Activated CD8-positive, alpha-beta memory T cell treated with anti-CD3 and anti-CD28 coated beads, Interleukin-2, amount 10 ng/mL, durations not matched to agents 7 days and 5 days (primary cell): ENCODE measurements around the gene PARP9. TPM values are rescaled to one million over a fixed set of nuclear protein-coding genes. Genes with fewer than 3 reads are reported as not detected.
A peak's percentile ranks its signal among the peaks of the same experiment; 100 is the strongest.
"Not testable (repeated sequence)": the region's sequence is repeated elsewhere in the genome, so short reads cannot be mapped to it uniquely, and the experiment has no call there.

Experiments used
- ATAC-seq: fragments of 150-1000 bp; cut with Tn5 transposase; one replicate; pipeline ENCODE4 v1.10.0; 2021; ENCODE audit warnings: moderate library complexity
- CTCF ChIA-PET: fragments of 350-600 bp; sonication (Branson Sonifier 250); formaldehyde crosslinking; loops from one replicate; lab custom pipeline; 2021; ENCODE audit warnings: antibody characterized with exemption; lab: Charles Lee
- DNase-seq: peaks from one replicate; pipeline ENCODE4 v3.0.0-alpha.2; 2020
- H3K27ac Mint-ChIP-seq: one replicate; pipeline ENCODE4 v1.8.0; 2021; ENCODE audit warnings: mild to moderate bottlenecking, mixed read lengths
- H3K27me3 Mint-ChIP-seq: one replicate; pipeline ENCODE4 v1.8.0; 2021; ENCODE audit warnings: mixed read lengths
- H3K36me3 Mint-ChIP-seq: one replicate; pipeline ENCODE4 v1.8.0; 2021; ENCODE audit warnings: mild to moderate bottlenecking, mixed read lengths
- H3K4me1 Mint-ChIP-seq: one replicate; pipeline ENCODE4 v1.8.0; 2021; ENCODE audit warnings: mixed read lengths
- H3K4me3 Mint-ChIP-seq: one replicate; pipeline ENCODE4 v1.8.0; 2021; ENCODE audit warnings: mild to moderate bottlenecking, moderate library complexity, mixed read lengths
- H3K9me3 Mint-ChIP-seq: one replicate; pipeline ENCODE4 v1.8.0; 2022; ENCODE audit warnings: low read depth, mixed read lengths
- total RNA-seq, 2 experiments: library from RNA; stranded (reverse); gene quantifications; one replicate each; pipeline ENCODE4 v1.2.3, GENCODE V29; 2021

Gene PARP9
- total RNA-seq, 2 experiments from 2014 or later, result 91.8 to 147 TPM

DNA sequence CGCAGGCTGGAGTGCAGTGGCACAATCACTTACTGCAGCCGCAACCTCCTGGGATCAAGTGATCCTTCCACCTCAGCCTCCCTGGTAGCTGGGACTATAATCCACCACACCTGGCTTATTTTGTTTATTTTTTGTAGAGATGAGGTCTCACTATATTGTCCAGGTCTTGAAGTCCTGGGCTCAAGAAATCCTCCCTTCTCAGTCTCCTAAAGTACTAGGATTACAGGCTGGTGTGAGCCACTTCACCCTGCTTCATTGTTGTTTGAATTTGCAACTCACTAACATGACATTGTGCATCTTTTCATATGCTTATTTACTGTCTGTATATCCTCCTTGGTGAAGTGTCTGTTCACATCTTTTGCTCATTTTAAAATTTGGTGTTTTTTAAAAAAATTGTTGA is 23.5 kb upstream of the PARP9 start:
- CTCF ChIA-PET, result interaction anchor here (1.2 to 2.1 kb wide), 2 partner anchors 9 to 91 kb away, joined by 3 to 5 read pairs; no protein-coding TSS in a partner anchor
- no peak overlapping the region for H3K4me3 Mint-ChIP-seq
- ATAC-seq (no peak), DNase-seq (no peak)
- peak overlapping the region; percentile 19 for H3K27ac Mint-ChIP-seq
- H3K9me3 Mint-ChIP-seq, result peaks cover 4% of the 10 kb centered on the region
- peaks cover 32% of the 10 kb centered on the region for H3K4me1 Mint-ChIP-seq
- H3K36me3 Mint-ChIP-seq, result peaks cover 62% of the 10 kb centered on the region
- no peaks in the 10 kb centered on the region for H3K27me3 Mint-ChIP-seq

DNA sequence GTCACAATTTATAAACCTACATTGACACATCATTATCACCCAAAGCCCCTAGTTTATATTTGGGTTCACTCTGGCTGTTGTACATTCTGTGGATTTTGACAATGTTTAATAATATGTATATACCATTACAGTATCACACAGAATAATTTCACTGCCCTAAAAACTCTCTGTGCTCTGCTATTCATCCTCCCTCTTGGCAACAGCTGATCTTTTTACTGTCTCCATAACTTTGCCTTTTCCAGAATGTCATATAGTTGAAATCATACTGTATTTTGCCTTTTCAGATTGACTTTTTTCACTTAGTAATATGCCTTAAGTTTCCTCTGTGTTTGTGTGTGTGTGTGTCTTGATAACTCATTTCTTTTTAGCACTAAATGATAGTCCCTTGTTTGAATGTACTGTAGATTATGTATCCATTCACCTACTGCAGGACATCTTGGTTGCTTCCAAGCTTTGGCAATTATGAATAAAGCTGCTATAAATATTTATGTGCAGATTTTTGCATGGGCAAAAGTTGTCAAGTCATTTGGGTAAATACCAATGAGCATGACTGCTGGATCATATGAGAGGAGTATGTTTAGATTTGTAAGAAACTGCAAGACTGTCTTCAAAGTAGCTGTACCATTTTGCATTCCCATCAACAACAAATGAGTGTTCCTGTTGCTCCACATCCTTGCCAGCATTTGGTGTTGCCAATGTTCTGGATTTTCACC is 22.8 kb upstream of the PARP9 start:
- CTCF ChIA-PET, result interaction anchor here (1.0 to 2.1 kb wide), 3 partner anchors 8 to 92 kb away, joined by 3 to 5 read pairs (median 3); no protein-coding TSS in a partner anchor
- H3K27me3 Mint-ChIP-seq, result no peaks in the 10 kb centered on the region
- H3K4me1 Mint-ChIP-seq, result peaks cover 32% of the 10 kb centered on the region
- H3K4me3 Mint-ChIP-seq, result no peak overlapping the region
- peak; percentile 49 for ATAC-seq
- peaks cover 6% of the 10 kb centered on the region for H3K9me3 Mint-ChIP-seq
- H3K27ac Mint-ChIP-seq, result peak overlapping the region; percentile 26
- no peak for DNase-seq
- peaks cover 64% of the 10 kb centered on the region for H3K36me3 Mint-ChIP-seq

DNA sequence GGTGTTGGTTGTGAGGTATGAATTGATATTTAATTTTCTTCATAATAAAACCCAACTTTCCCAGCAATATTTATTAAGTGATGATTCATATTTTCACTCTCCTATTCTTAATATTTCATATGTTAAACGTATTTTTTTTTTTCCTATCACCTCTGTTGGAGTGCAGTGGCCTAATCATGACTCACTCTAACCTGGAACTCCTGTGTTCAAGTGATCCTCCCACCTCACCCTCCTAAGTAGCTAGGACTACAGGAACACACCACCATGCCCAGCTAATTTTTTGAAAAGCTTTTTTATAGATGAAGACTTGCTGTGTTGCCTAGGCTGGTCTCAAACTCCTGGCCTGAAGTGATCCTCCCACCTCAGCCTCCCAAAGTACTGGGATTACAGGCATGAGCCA is 22.0 kb upstream of the PARP9 start:
- Mint-ChIP-seq H3K36me3 (peaks cover 67% of the 10 kb centered on the region), H3K4me3 (no peak overlapping the region), H3K27me3 (no peaks in the 10 kb centered on the region), H3K9me3 (peaks cover 13% of the 10 kb centered on the region), H3K27ac (no peak overlapping the region), H3K4me1 (peaks cover 33% of the 10 kb centered on the region)
- ATAC-seq (no peak), DNase-seq (no peak)
- CTCF ChIA-PET, result interaction anchor here (1.0 kb wide), 1 partner anchor 11 kb away, joined by 3 read pairs; no protein-coding TSS in a partner anchor

GRCh38 chr3:122582390-122582789 is 18.3 kb upstream of the PARP9 start:
- H3K36me3 Mint-ChIP-seq, result peaks cover 67% of the 10 kb centered on the region
- peaks cover 14% of the 10 kb centered on the region for H3K9me3 Mint-ChIP-seq
- H3K4me1 Mint-ChIP-seq, result peaks cover 35% of the 10 kb centered on the region
- no peak for ATAC-seq
- CTCF ChIA-PET, result no interaction called here
- no peak for DNase-seq
- no peak overlapping the region for H3K27ac Mint-ChIP-seq
- no peaks in the 10 kb centered on the region for H3K27me3 Mint-ChIP-seq
- H3K4me3 Mint-ChIP-seq, result no peak overlapping the region

GRCh38 chr3:122581622-122582021 is 17.5 kb upstream of the PARP9 start:
- Mint-ChIP-seq H3K27ac (no peak overlapping the region), H3K27me3 (no peaks in the 10 kb centered on the region), H3K36me3 (peaks cover 61% of the 10 kb centered on the region), H3K4me1 (peaks cover 35% of the 10 kb centered on the region), H3K4me3 (no peak overlapping the region), H3K9me3 (peaks cover 14% of the 10 kb centered on the region)
- CTCF ChIA-PET, result no interaction called here
- ATAC-seq (no peak), DNase-seq (no peak)

DNA sequence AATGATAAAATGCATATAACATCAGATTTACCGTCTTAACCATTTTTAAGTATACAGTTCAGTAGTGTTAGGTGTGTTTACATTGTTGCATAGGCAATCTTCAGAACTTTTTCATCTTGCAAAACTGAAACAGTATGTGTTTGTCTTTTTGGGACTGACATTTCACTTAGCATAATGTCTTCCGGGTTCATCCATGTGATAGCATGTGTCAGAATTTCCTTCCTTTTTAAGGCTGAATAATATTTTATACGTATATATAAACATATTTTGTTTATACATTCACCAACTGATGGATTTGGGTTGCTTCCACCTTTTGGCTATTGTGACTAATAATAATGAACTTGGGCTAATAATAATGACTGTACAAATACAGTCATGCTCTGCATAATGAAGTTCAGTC is 16.4 kb upstream of the PARP9 start:
- Mint-ChIP-seq H3K4me3 (no peak overlapping the region), H3K36me3 (peaks cover 55% of the 10 kb centered on the region), H3K27ac (no peak overlapping the region), H3K9me3 (peaks cover 12% of the 10 kb centered on the region), H3K27me3 (no peaks in the 10 kb centered on the region), H3K4me1 (peaks cover 36% of the 10 kb centered on the region)
- ATAC-seq (no peak), DNase-seq (no peak)
- CTCF ChIA-PET, result no interaction called here

- Mint-ChIP-seq H3K4me1 (peaks cover 42% of the 10 kb centered on the region), H3K4me3 (peak overlapping the region; percentile 89), H3K9me3 (peaks cover 10% of the 10 kb centered on the region), H3K27ac (peak overlapping the region; percentile 100), H3K36me3 (peaks cover 51% of the 10 kb centered on the region), H3K27me3 (no peaks in the 10 kb centered on the region)
- CTCF ChIA-PET, result interaction anchor here (0.5 to 3.2 kb wide), 10 partner anchors 10 to 101 kb away, joined by 3 to 23 read pairs (median 3); partner anchors contain the start of genes DTX3L, PARP14 and PARP9
- no peak for ATAC-seq
- DNase-seq, result no peak
These were observed 14.1 kb upstream of the PARP9 start for GRCh38 chr3:122578069-122578740.

DNA sequence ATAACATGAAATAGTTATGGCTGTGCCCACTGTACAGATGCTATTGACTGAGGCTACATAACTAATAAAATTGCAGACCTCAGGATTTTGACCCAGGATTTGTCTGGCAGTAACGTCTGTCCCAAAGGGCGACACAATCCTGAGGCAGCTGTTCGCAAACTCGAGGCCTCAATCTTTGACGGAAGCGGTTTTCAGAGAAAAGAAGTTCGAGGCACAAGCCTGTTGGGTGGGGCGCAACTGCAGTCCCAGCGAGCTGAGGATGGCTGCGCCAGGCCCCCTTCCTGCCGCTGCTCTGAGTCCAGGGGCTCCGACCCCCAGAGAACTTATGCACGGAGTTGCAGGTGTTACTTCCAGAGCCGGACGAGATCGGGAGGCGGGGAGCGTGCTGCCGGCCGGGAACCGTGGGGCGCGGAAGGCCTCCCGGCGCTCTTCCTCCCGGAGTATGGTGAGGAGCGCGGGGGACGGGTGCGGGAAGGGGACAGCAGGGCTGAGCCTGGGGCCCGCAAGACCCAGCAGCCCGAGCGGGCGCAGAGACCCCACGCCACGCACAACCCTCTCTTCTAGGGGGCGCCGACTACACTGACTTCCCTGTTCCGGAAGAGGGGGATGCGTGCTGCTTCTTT is 13.4 kb upstream of the PARP9 start, which contains the start of gene PARP15:
TSS of gene PARP15 (plus strand) at position 242 of the 623 bp plus-strand sequence. CDS start at position 260, 18 bp downstream.
- Mint-ChIP-seq H3K9me3 (peaks cover 10% of the 10 kb centered on the region), H3K27me3 (no peaks in the 10 kb centered on the region), H3K36me3 (peaks cover 52% of the 10 kb centered on the region), H3K27ac (peak within 1 kb of the TSS; percentile 100), H3K4me3 (peak within 1 kb of the TSS; percentile 89), H3K4me1 (peaks cover 48% of the 10 kb centered on the region)
- peak; percentile 71 for ATAC-seq
- CTCF ChIA-PET, result interaction anchor here (0.5 to 3.2 kb wide), 4 partner anchors 12 to 102 kb away, joined by 3 to 23 read pairs (median 4); partner anchors contain the start of gene PARP14
- peak; percentile 75 for DNase-seq

DNA sequence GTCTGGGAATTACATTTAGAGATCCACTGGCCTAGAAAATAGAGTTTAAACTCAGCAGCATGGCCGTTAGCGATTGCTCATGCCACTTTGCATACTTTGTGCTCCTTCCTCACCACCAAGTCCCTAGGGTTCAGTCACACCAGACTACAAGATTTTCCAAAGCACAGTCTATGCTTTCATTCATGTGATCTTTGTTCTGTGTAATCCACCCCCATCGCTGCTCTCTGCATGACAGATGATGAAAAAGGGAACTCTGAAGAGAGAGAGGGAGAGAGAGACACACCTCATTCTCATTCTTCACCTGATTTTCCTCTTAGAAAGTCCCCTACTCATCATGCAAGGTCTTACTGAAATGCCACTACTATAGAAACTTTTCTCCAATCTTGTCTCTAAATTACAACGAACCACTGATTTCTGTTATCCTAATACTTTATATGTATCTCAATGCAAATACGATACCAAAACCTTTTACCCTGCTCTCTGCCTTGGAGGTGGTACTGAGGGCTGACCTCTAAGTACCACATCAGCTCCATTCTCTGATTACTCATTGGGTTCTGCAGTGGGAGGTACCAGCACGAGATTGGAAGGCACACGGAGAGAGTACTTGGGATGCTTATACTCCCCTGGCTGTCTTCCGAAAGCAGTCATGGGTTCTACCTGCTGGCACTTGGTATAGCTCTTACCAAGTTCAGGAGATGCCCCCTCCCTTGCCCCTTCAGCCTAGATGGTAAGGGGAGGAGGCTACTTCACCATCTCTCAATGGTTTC is 12.3 kb upstream of the PARP9 start:
- H3K36me3 Mint-ChIP-seq, result peaks cover 49% of the 10 kb centered on the region
- CTCF ChIA-PET, result interaction anchor here (3.1 kb wide), 1 partner anchor 103 kb away, joined by 16 read pairs; no protein-coding TSS in a partner anchor
- H3K27ac Mint-ChIP-seq, result peak overlapping the region; percentile 24
- DNase-seq (no peak), ATAC-seq (peak; percentile 13)
- no peaks in the 10 kb centered on the region for H3K27me3 Mint-ChIP-seq
- peaks cover 52% of the 10 kb centered on the region for H3K4me1 Mint-ChIP-seq
- peaks cover 4% of the 10 kb centered on the region for H3K9me3 Mint-ChIP-seq
- H3K4me3 Mint-ChIP-seq, result no peak overlapping the region

DNA sequence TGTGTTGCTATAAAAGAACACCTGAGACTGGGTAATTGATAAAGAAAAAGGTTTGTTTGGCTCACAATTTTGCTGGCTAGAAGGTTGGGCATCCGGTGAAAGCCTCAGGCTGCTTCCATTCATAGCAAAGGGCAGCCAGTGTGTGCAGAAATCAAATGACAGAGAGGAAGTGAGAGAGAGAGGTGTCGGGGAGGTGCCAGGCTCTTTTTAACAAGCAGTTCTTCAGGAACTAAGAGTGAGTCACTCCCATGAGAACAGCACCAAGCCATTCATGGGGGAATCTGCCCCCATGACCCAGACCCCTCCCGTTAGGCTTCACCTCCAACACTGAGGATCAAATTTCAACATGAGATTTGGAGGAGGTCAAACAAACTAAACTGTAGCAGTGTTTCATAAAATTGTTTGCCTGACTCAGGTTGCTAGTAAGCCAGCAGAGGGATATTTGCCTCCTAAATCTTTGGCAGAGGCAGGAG is 8.9 kb upstream of the PARP9 start:
- CTCF ChIA-PET, result no interaction called here
- H3K27ac Mint-ChIP-seq, result peak overlapping the region; percentile 76
- no peak overlapping the region for H3K4me3 Mint-ChIP-seq
- peak; percentile 58 for ATAC-seq
- peak; percentile 59 for DNase-seq
- no peaks in the 10 kb centered on the region for H3K27me3 Mint-ChIP-seq
- peaks cover 62% of the 10 kb centered on the region for H3K4me1 Mint-ChIP-seq
- H3K36me3 Mint-ChIP-seq, result peaks cover 62% of the 10 kb centered on the region
- H3K9me3 Mint-ChIP-seq, result no peaks in the 10 kb centered on the region

- Mint-ChIP-seq H3K36me3 (peaks cover 81% of the 10 kb centered on the region), H3K27me3 (no peaks in the 10 kb centered on the region), H3K9me3 (no peaks in the 10 kb centered on the region), H3K4me1 (peaks cover 71% of the 10 kb centered on the region), H3K27ac (peak overlapping the region; percentile 62), H3K4me3 (no peak overlapping the region)
- CTCF ChIA-PET, result interaction anchor here (2.2 kb wide), 1 partner anchor 110 kb away, joined by 7 read pairs; no protein-coding TSS in a partner anchor
- no peak for DNase-seq
- ATAC-seq, result no peak
These were observed 4.7 kb upstream of the PARP9 start for GRCh38 chr3:122568755-122569154.

- H3K9me3 Mint-ChIP-seq, H3K27me3 Mint-ChIP-seq, ATAC-seq, DNase-seq, H3K4me3 Mint-ChIP-seq: not testable (repeated sequence)
- Mint-ChIP-seq H3K36me3 (peaks cover 80% of the 10 kb centered on the region), H3K4me1 (peaks cover 65% of the 10 kb centered on the region), H3K27ac (peak overlapping the region; percentile 62)
- CTCF ChIA-PET, result interaction anchor here (1.1 to 2.2 kb wide), 2 partner anchors 11 to 111 kb away, joined by 5 to 7 read pairs; no protein-coding TSS in a partner anchor
These were observed 4.0 kb upstream of the PARP9 start for GRCh38 chr3:122568131-122568530.
